ENCODE data around the gene DNM3. TPM values are rescaled to one million over a fixed set of nuclear protein-coding genes. Genes with fewer than 3 reads are reported as not detected.

Gene DNM3
- total RNA-seq, 1 donor from 2014 or later, result 9.6 TPM

DNA sequence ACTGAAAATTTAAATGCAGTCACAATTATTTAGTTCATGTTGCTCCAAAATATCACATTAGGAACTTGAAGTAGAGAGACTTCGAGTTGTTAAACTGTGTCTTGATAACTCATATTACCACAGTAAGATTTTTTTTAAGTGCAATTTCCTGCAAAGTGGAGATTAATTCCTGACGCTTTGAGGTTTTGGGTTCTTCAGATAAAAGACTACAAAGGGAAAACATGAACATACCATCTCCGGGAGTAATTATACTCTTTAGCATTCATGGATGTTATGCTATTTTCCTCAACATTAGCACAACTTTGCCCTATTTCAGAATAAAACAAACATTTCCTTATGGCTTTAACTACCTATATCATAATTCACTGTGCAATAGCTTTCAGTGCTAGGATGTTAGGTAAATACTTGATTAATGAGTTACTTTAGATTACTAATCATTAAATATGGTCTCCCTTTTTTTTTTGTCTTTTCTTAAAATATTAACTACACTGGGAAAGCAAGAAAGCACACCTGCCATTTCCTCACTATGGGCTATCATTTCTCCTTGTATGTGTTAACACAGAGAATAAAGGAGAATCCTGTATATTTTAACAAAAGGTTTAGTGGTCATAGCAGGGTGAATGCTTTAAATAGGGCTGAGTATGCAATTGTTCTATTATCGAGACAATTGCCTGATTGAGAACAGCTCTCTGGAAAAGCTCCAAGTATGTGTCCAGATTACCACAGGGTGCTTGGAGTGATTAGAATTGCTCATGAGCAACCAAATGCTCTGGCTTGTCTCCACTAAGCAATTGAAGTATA lies 326.7 kb downstream of the DNM3 start:
- no peaks in the 10 kb centered on the region for H3K4me1 ChIP-seq
- no peak overlapping the region for H3K27ac ChIP-seq
- no peaks in the 10 kb centered on the region for H3K36me3 ChIP-seq
- TF ChIP-seq, protein P1, sequence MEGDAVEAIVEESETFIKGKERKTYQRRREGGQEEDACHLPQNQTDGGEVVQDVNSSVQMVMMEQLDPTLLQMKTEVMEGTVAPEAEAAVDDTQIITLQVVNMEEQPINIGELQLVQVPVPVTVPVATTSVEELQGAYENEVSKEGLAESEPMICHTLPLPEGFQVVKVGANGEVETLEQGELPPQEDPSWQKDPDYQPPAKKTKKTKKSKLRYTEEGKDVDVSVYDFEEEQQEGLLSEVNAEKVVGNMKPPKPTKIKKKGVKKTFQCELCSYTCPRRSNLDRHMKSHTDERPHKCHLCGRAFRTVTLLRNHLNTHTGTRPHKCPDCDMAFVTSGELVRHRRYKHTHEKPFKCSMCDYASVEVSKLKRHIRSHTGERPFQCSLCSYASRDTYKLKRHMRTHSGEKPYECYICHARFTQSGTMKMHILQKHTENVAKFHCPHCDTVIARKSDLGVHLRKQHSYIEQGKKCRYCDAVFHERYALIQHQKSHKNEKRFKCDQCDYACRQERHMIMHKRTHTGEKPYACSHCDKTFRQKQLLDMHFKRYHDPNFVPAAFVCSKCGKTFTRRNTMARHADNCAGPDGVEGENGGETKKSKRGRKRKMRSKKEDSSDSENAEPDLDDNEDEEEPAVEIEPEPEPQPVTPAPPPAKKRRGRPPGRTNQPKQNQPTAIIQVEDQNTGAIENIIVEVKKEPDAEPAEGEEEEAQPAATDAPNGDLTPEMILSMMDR (IDR thresholded peaks at IDR 0.05), result no peak
- no peak for DNase-seq (ENCODE audit: low spot score in 2 of 2)
- no peaks in the 10 kb centered on the region for H3K27me3 ChIP-seq
- H3K9me3 ChIP-seq, result no peaks in the 10 kb centered on the region
- H3K4me3 ChIP-seq, result no peak overlapping the region
- intact Hi-C loops (cut with DNase I), result no loop called here

DNA sequence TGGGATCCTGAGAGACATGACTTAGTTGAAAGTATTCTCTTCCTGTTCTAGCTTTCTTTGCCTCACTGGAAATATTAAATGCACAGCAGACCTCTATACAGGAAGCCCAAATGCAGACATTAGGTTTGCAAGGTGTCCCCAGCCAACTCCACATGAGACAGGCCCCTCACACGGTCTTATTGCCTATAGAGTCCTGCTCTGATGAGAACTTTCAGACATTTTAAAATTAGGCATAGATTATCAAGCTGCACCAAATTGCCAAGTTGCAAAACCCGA lies 327.2 kb downstream of the DNM3 start:
- Histone ChIP-seq H3K4me3 (no peak overlapping the region), H3K27ac (no peak overlapping the region), H3K4me1 (no peaks in the 10 kb centered on the region), H3K9me3 (no peaks in the 10 kb centered on the region), H3K27me3 (no peaks in the 10 kb centered on the region), H3K36me3 (no peaks in the 10 kb centered on the region)
- intact Hi-C loops (cut with DNase I), result no loop called here
- DNase-seq (ENCODE audit: low spot score in 2 of 2), result no peak
- TF ChIP-seq, protein P1 (IDR thresholded peaks at IDR 0.05), result no peak

DNA sequence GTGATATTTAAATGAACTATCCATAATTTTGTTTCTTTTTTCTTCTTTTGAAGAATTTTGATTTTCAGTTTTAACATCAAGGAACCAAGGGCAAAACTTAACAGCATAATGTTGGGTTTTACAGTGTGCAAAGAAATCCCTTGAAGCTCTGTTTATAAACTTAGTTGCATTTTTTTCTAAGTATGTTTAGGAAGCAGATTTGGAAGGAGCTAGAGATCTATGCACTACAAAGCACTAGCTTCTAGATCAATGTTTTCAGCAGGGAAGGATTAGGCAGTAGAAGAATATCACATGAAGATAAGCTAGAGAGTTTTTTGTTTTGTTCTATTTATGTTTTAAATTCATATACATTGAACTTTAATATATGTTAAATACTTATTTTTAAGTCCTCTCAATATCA lies 328.5 kb downstream of the DNM3 start:
- Histone ChIP-seq H3K27me3 (no peaks in the 10 kb centered on the region), H3K9me3 (no peaks in the 10 kb centered on the region), H3K4me3 (no peak overlapping the region), H3K27ac (no peak overlapping the region), H3K4me1 (no peaks in the 10 kb centered on the region), H3K36me3 (no peaks in the 10 kb centered on the region)
- intact Hi-C loops (cut with DNase I), result no loop called here
- no peak for DNase-seq (ENCODE audit: low spot score in 2 of 2)
- TF ChIP-seq, protein P1 (IDR thresholded peaks at IDR 0.05), result no peak

DNA sequence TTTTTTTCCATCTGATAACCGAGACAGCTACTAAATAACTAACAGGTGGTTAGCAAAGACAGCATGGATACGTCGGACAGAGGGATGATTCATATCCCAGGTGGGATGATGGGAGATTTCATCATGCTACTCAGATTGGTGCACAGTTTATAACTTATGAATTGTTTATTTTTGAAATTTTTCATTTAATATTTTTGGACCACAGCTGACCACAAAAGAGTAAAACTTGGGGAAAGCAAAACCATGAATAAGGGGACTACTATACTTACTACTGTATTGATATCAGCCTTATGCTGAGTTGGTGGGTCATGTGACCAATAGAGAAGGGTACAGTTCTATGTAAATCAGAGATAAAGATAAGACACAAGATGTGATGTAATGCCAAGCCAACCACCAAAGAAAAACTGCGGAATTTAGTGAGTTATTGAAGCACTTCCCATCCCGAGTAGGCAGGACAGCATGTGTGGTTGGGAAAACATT lies 331.1 kb downstream of the DNM3 start:
- Histone ChIP-seq H3K27ac (no peak overlapping the region), H3K4me3 (no peak overlapping the region), H3K27me3 (no peaks in the 10 kb centered on the region), H3K9me3 (no peaks in the 10 kb centered on the region), H3K4me1 (no peaks in the 10 kb centered on the region), H3K36me3 (no peaks in the 10 kb centered on the region)
- intact Hi-C loops (cut with DNase I), result no loop called here
- TF ChIP-seq, protein P1 (IDR thresholded peaks at IDR 0.05), result no peak
- DNase-seq (ENCODE audit: low spot score in 2 of 2), result no peak

DNA sequence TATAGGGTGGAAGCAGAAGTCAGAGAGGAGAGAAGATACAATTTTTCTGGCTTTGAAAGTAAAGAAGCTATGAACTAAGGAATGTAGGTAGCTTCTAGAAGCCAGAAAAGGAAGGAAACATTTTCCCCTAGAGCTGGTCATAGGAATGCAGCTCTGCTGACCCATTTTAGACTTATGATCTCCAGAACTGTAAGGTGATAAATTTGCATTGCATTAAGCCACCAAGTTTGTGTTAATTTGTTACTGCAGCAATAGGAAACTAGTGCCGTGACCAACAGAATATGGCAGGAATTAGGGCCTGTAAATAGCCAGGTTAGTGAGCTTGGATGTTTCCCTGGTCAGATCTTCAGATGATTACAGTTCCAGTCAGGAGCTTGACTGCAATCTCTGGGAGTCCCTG lies 334.9 kb downstream of the DNM3 start:
- Histone ChIP-seq H3K9me3 (no peaks in the 10 kb centered on the region), H3K4me3 (no peak overlapping the region), H3K36me3 (no peaks in the 10 kb centered on the region), H3K4me1 (peaks cover 0 to 6% of the 10 kb centered on the region in 2 donors), H3K27me3 (no peaks in the 10 kb centered on the region), H3K27ac (no peak overlapping the region)
- TF ChIP-seq, protein P1 (IDR thresholded peaks at IDR 0.05), result no peak
- intact Hi-C loops (cut with DNase I), result no loop called here
- no peak for DNase-seq (ENCODE audit: low spot score in 2 of 2)

All from ascending aorta (tissue), 2 donors.